GM18520 (cell line): ENCODE data around the gene ACTN4.

Source experiments
- ATAC-seq: cut with Tn5 transposase; IDR thresholded peaks from one replicate; pipeline ENCODE4 v1.9.1; 2021; ENCODE audit not compliant: unreplicated experiment

Gene ACTN4

DNA sequence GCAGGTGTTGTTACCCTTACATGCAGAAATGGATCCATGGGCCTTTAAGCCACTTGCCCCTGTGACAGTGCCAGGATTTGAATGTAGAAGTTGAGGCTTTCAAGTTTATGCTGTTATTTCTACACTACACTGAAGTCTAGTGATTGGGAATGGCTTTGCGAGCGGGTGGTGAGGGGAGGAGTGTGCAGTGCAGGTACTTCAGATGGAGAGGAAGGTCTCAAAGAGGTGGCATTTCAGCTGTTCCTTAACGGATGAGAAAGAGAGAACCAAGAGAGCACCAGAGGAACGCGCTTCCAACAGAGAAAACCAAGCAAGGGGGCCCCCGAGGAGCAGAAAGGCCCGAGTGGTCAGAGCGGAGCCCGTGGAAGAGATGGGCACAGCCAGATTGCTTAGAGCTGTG, 13.3 kb downstream of the ACTN4 start:
- ATAC-seq = no peak

DNA sequence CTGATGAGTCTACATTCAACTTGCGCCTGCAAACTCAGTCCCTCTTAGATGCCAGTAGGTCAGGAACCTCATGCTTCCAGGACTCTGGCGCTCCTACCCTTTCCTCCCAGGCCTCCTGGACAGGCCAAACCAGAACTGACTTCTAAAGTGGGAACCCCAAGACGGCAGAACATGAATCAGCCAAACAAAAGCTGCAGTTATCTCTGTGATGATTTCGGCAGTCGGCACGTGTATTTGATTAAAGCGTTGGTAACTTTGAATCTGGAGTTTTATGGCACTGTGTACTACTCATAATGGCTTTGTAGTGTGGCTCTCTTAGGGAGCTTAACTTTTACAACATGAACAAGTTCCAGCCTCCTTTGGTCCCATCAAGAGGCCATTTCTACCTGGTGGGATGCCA, 13.7 kb downstream of the ACTN4 start:
- ATAC-seq = no peak

DNA sequence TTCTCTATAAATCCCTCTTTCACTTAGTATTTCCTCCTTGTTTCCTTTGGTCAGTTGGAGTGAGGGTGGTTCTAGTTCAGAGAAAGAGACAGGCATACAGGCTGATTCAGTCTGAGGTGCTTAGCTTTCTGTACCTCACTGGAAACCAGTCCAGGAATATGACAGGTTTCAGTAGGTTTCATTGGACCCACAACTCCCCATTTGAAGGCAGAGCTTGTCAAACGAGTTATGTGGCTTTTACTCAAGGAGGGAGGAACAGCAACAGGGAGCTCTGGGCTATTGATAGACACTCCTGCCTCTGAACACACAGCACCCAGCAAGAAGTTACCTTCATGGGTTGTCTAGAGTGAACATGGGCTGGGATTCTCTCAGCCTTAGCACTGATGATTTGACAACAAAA, 14.5 kb downstream of the ACTN4 start:
- ATAC-seq = no peak

DNA sequence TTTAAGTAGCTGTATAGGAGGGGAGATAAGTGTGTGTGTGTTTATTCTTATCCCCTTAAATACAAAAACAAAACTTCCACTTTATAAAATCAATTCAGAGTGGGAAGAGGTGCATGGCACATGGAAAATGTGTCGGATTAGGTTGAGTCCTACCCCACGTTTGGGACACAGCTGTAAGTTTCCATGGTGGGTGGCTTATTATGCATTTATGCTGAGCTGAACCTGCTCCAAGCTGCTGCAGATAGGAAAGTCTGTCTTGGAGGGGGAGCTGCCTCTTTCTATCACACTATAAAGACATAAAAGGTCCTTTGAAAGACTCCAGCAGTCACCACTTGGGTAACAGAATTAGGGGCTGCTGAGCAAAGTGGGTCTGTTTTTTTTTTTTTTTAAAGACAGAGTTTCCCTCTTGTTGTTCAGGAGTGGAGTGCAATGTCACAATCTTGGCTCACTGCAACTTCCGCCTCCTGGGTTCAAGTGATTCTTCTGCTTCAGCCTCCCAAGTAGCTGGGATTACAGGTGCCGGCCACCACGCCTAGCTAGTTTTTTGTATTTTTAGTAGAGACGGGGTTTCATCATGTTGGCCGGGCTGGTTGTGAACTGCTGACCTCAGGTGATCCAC, 15.2 kb downstream of the ACTN4 start:
- ATAC-seq = no peak

DNA sequence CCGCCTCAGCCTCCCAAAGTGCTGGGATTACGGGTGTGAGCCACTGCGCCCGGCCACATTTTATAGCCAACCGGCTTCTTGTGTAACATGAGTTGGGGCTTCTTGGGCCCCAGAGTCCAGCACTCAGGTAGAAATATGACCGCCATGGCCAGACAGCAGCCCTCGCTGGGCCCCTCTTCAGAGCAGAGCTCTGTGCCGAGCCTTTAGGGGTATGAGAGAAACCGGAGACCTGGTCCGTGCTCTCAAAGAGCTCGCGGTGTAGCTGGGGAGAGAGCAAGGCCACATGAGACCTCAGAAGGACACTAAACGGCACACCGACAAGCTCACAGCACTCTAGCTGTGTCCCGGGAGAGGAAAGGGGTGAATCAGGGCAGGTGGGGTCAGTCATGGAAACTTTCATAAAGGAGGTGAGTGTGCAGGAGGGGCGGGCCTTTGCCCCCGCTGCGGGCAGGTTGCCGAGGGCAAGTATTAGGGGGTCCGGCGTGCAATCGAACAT, 15.8 kb downstream of the ACTN4 start:
- ATAC-seq = no peak

DNA sequence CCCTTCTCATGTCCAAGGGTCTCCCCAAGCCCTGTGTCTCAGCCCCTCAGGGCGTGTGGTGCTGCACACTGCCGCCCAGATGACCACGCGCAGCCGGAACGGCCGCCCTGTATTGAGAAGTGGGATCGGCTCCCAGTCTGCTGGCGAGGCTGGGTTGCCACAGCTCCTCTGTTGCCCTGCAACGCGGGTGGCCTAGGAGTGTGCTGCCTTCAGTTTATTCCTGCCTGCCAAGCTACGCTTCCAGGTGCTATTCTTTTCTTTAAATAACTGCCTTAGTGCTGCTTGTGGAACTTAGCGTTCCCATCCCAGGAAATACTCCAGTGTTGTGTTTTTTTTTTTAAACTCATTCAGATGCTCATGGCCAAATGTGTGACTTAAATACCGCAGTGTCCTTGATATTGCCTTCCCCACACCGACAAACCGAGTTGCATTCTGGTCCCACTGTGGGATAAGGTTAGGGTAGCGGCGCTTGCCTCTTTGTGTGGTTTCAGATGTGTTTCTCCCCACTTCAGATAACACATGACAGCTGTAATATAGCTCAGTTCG, 16.6 kb downstream of the ACTN4 start:
- ATAC-seq = no peak

DNA sequence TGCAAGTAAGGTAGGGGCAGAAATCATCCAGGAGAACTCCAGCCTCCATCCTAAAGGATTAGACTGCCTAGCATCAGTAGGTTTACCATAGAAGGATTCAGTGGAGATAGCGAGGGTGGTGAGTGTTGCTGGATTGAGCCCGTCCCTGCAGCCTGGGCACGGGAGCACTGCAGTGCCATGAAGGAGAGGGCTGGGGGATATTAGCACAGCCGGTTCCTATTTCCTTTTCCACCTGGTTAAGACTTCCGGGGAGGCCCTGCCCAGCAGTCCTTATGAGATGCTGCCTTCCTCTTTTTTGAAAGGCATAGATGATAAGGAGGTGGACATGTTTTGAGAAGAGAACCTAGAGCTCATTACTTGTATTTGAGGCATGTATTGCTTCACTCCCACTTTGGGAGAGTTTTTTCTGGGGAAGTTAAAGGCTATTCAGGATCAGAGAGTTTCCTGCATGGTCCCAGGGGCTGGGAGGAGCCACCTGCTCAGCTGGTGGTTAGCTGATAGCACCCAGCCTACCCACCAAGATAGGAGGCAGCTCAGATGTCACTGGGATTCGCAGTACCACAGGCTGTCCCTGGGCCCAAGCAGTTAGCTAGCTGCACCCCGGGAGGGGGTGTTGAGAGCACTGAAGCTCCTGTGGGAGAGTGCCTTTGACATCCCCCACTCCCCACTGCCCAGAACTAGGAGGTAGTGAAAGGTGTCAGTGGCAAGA, 17.2 kb downstream of the ACTN4 start:
- ATAC-seq = no peak

DNA sequence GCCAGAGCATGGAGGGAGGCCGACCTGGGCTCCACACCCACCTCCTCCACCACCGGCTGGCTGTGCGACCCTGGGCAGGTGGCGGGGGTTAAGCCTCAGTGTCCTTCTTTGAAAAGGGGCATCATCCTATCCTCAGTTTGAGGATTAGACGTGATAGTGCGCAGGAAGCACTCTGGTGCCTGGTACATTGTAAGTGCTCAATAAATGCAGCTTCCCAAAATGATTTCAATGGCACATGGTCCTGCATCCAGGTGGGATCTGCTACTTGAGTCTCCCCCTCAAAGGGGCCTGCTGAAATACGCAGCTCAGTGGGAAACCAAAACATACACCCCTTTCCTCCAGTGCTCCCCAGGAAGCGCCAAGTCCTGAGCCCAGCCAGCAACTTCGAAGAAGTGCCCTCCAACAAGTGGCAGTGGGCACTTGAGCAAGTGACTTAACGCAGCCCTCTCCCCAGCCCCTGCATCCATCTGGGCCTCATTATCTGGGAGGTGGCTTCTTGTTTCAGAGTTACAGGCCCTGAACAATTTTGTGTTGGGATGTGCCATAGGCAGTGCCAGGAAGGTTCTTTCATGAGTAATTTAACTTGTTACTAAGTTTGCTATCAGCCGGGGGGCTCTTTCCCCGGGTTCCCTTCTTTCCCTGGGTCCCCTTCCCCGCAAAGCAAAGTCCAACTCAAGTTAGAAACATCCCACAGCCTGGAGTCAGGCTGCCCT, 17.9 kb downstream of the ACTN4 start:
- ATAC-seq = no peak

DNA sequence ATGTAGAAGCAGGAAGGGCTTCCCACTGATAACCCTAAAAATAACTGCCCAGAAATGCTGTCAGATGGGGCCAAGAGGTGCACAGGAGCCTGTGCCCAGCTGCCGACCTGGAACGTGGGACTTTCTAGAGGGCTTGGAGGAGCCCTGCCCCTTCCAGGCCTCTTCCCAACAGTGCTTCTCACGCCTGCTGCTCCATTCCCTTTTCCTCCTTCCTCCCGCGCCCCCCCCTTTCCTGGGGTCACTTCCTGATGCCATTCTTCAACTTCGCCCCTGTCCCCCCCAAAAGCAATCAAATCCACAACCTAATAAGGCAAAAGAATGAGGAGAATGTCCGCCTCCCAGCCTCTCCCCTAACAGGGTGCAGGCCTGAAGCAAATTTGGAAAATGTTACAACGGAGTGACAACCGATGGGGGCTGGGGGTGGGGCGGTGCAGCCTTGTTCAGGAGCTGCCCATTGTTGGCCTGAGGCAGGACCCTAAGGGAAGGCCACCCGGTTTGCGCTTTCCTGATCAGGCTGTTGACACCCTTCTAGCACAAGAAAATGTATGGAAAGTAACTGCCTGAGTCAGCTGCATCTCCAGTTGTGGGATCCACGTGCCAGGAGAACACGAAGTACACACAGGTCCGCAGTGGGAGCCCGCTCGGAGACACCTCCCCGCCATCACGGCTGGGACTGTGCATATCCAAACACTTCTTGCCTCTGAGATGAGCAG, 18.7 kb downstream of the ACTN4 start:
- ATAC-seq = no peak

DNA sequence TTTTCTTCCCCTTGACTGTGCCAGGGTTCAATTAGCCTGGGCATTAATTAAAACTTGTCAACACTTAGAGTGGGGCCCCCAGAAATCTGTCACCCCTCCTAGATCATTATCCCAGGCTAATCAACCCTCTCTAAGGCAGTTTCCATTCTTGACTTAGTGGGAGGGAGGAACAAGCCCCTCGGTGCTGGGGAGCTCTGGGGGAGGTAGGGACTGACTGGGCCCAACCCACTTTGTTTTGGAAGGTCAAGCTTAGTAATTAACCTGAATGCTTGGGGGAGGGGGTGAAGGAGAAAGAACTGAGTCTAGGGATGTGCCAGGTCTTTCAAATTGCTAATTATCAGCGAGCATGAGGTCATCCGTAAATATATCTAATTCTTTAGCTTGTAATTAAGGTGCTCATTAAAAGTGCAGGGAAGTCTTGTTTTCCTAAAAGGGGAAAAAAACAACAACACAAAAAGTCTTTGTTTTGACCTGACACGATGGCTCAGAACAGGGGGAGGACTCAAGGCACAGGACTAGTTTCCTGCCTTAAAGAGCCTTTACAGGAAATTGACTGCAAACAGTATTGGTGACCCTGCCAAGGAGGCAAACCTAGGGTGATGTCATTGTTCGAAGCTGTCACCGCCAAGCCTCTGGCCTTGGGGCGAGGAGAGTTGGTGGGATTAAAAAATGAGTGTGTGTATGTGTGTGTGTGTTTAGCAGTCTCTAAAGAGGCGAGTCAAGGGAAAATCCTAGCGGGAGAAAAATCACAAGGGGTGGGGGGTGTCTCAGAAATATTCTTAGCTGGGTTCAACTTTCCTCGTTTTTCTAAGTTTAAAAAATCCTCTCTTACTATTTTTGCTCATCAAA, 19.4 kb downstream of the ACTN4 start:
- no peak for ATAC-seq

DNA sequence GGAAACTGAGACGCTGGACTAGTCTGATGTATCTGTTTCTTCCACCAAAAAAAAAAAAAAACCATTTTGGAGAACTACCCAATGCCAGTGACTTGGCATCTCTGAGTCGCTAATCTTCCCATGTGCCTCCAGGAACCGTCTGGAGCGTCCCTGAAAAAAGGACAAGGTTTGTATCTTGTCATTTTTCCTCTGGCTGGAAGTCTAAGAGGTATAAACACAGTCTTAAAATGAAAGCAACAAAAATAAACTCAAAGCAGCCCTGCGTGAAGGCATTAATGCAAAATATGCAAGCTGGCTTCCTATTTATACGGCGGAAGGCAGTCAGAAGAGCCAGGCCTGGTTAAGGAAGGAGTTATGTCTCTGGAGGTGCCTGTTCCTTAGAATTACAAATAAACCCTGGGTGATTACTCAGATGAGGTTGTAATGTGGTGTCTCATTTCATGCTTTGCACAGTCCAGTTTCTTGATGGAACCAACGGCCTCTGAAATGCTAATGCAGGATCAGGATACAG, 20.3 kb downstream of the ACTN4 start:
- no peak for ATAC-seq

DNA sequence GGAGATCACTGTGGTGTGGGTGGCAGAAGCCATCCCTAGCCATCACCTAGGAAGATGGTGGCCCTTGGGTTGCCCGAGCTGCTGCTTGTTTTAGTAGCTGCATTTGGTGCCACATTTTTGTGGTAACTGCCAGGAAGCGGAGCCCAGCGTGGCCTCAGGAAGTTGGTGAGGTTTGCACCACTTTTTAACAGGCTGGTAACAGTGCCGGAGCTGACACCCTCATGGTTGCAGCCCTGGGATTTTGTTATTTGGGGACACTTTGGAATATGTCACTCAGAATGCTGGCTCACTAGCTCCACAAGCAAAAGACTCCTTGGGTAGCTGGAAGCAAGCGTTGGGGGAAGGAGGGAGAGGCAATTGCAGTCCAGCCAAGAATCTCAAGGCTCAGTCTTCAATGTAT, 22.1 kb downstream of the ACTN4 start:
- ATAC-seq = no peak

DNA sequence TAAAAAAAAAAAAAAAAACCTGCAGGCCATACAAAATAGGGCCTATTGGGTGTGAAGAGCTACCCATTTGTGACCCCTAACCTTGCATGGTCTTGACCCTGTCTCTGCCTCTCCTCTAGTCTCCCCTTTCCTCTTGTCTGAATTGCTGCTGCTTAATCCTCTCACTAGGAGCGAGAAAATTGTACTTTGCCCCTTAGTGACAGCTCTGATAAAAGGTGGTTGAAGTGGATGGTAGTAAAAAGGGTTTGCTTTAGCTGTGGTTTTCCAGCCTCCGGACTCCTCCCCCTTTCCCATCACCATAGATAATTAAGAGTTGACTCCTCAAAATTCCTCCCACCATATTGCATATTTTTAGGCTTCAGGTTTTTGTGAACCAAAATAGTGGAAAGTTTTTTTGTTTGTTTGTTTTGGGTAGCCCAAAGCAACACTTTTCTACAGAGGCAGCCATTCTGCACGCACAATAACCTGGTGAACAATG, 23.5 kb downstream of the ACTN4 start:
- ATAC-seq = no peak

DNA sequence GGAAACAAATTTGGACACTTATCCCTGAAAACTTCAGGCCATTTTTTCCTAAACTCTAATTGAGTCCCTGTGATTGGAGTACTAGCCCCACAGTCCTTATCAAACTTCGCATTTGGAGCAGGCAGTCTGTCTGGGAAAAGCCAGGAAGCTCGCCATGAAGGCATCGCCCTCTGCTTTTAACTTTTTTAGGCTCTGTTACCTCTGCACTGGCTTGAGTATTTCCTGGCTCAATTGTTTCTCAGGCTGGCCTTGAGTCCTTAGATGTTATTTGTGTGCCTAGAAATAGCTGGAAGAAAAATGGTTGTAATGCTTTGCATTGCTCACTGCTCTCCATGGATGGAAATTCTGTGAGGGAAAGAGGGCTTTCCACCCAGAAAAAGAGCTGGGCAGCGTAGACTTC, 24.2 kb downstream of the ACTN4 start:
- no peak for ATAC-seq

DNA sequence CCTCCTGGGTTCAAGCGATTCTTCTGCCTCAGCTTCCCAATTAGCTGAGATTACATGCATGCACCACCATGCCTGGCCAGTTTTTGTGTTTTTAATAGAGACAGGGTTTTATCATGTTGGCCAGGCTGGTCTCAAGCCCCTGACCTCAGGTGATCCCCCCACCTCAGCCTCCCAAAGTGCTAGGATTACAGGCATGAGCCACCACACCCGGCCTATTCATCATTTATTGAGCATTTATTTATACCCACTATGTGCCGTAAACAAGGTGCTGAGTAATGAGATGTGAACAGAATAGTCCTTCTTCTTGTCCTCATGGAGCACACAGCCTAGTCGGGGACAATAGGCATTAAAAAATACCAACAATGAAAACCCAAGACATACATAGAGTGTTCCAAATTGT, 25.6 kb downstream of the ACTN4 start:
- ATAC-seq = no peak

DNA sequence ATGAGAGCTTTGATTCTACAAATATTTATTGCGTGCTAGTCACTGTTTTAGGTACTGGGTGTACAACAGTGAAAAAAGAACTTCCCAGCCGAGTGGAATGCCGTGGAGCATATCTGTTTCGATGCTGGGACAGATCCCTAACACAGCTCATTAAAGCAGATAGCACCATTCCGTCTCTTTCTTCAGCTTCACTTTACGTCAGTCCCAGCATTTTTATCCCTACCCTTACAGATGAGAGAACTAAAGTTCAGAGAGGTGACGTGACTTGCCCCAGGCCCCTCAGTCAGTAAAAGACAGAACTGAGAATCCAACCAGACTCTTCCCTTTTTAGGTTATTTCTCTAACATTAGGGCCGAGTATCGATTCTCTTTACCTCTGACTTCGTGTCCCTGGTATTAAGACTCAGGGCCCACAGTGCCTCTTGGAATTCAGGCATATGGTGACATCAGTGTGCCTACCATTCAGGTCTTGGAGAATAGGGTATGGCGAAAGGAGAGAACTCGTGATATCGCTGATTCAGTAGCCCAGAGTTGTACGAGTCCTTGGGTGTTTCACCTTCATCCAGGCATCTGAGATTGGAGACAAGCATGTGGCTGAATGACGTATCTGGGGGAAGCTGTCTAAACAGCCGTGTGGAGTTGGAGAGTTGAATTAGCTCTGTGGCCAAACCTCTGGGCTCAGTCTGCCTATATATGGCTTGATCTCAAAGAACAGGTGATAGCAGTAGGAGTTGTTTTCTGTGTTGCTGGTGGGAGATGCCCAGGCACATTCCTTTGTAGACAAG, 27.1 kb downstream of the ACTN4 start:
- no peak for ATAC-seq

DNA sequence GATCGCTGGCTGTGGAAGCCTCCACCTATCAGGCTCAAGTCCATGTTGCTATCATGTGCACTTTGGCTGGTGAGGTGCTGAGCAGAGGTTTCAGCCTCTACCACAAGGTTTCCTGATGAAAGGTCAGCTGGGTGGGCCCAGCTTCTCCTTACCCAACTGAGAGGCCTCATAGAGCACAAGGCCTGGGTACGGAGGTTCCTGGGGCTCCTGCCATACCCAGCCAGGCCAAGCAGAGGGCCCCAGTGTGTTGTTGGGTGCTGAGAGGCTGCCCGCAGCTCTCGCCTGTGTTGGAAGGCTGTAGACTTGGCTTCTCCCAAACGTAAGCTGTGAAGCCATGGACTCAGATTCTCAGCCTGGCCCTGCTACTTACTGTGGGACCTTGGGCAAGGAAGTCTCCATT, 28.2 kb downstream of the ACTN4 start:
- no peak for ATAC-seq

DNA sequence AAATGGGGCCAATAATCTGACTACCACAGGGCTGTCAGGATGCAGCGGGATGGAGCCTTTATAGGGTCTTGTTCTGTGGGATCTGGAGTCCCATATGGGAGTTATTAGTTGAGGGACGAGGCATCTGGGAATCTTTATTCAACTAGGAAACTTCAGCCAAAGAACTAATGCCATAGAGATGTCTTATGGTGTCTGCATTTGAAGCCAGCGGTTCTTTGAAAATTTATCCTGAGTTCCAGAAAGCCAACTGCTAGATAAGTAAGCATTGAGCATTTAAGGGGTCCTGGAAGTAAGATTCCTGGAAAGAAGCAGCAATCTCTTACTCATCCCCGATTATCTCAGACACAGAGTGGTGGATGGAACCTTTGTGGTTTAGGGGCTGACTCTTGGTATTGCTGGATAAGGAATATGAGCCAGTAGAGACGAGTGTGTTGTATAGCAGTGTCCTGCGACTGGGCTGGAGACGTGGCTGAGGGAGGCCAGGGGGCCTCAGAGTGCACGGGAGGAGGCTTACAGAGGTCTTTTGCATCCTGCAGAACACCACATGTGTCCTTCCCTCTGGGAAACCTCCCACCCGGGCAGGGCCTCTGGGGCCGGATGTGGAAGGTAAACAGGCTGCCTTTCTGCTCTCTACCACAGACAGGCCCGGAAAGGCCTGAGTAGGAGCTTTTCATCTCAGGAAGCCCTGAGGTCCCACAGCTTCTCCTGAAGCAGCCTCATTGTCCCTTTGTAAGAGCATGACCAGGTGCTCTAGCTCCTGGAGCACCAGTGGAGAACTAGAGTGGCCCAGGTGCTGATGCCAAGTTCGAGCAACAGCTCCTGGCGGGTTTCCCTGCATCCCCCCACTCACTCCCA, 28.8 kb downstream of the ACTN4 start:
- ATAC-seq = no peak
